Measurements from ENCODE around the gene PPP2R2D. TPM values are rescaled to one million over a fixed set of nuclear protein-coding genes. Genes with fewer than 3 reads are reported as not detected.
A peak's percentile ranks its signal among the peaks of the same experiment; 100 is the strongest.

The PPP2R2D gene
- total RNA-seq, 4 donors from 2014 or later, result 39.2 to 79.0 (median 52.9) TPM

DNA sequence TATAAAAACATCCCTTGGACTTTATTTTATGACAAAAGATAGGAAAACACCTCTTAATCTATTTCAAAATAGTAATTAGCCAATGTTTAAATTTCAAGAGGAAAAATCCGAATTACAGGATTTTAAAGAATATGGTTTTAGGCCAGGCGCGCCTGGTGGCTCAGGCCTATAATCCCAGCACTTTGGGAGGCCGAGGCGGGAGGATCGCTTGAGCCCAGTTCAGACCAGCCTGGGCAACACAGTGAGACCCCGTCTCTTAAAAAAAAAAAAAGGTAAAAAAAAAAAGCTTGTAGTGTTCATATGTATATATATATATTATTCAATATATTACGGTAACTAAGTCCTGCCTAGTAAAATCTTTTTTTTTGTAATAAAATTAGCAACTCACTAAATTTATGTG lies 79.5 kb downstream of the PPP2R2D start:
- DNase-seq, result no peak
- Histone ChIP-seq H3K36me3 (no peaks in the 10 kb centered on the region), H3K27ac (no peak overlapping the region), H3K4me1 (peaks cover 4 to 26% (median 18%) of the 10 kb centered on the region in 4 donors), H3K9me3 (no peaks in the 10 kb centered on the region), H3K4me3 (peak overlapping the region in 2 of 4 donors; percentile 5 to 78), H3K27me3 (peaks cover 38% of the 10 kb centered on the region)
- WGBS, 2 donors (ENCODE audit: low coverage in 1 of 2), result 86 to 88% methylated on average over 8 of the region's 8 CpGs
- in situ Hi-C loops (cut with MboI; ENCODE audit: low pct_ligation_motif_present in 1 of 4, low pct_unique_long_range_greater_than_20kb in 1 of 4, low sequenced_read_pairs in 3 of 4), result no loop called here
- TF ChIP-seq EP300 (IDR thresholded peaks at IDR 0.05; ENCODE audit: low read depth) (no peak), POLR2A (IDR thresholded peaks at IDR 0.05) (no peak), POLR2AphosphoS5 (IDR thresholded peaks at IDR 0.05) (no peak)
- TF ChIP-seq, protein P1, sequence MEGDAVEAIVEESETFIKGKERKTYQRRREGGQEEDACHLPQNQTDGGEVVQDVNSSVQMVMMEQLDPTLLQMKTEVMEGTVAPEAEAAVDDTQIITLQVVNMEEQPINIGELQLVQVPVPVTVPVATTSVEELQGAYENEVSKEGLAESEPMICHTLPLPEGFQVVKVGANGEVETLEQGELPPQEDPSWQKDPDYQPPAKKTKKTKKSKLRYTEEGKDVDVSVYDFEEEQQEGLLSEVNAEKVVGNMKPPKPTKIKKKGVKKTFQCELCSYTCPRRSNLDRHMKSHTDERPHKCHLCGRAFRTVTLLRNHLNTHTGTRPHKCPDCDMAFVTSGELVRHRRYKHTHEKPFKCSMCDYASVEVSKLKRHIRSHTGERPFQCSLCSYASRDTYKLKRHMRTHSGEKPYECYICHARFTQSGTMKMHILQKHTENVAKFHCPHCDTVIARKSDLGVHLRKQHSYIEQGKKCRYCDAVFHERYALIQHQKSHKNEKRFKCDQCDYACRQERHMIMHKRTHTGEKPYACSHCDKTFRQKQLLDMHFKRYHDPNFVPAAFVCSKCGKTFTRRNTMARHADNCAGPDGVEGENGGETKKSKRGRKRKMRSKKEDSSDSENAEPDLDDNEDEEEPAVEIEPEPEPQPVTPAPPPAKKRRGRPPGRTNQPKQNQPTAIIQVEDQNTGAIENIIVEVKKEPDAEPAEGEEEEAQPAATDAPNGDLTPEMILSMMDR (IDR thresholded peaks at IDR 0.05), result no peak
- intact Hi-C loops (cut with DNase I; ENCODE audit: low total_unique reads), result no loop called here

DNA sequence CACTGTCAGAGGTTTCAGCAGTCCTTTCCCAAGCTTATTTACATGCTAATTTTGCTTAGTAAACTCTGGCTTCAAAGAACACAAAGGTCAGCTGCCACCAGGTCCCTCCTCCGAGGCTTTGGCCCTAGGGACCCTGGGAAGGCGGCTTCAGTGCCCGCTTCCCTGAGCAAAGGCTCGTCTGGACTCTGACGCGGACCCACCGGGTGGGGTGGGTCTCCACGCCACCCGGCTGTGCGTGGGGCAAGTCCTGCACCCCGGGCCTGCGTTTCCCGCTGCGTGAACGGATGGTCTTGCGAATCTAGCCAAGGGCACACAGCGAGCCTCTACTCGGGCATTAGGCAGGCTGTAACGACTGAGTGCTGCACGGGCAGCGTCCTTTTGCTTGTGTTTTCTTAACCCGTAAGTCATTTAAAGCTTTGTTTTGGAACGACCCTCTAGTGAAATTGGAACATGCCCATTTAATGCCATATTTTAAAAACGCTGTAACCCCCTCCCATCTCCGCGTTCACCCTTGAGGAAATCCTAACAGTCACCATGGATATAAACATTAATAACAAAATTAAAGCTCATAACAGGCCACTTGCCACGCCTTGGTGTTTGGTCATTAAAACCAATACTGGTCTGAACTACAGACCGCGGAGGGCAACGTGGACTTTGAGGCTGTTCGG lies 80.1 kb downstream of the PPP2R2D start:
- no peak for TF ChIP-seq POLR2A (IDR thresholded peaks at IDR 0.05)
- TF ChIP-seq POLR2AphosphoS5 (IDR thresholded peaks at IDR 0.05), result no peak
- no peak for TF ChIP-seq EP300 (IDR thresholded peaks at IDR 0.05; ENCODE audit: low read depth)
- TF ChIP-seq, protein P1 (IDR thresholded peaks at IDR 0.05), result no peak
- H3K36me3 ChIP-seq, result no peaks in the 10 kb centered on the region
- no peaks in the 10 kb centered on the region for H3K9me3 ChIP-seq
- H3K27me3 ChIP-seq, result peaks cover 38% of the 10 kb centered on the region
- in situ Hi-C loops (cut with MboI; ENCODE audit: low pct_ligation_motif_present in 1 of 4, low pct_unique_long_range_greater_than_20kb in 1 of 4, low sequenced_read_pairs in 3 of 4) (no loop called here), intact Hi-C loops (cut with DNase I; ENCODE audit: low total_unique reads) (no loop called here)
- peak overlapping the region; percentile 56 to 92 (median 80) for H3K4me3 ChIP-seq
- H3K27ac ChIP-seq, result peak overlapping the region; percentile 71 to 81 (median 76)
- no peak for DNase-seq
- peaks cover 4 to 26% (median 18%) of the 10 kb centered on the region in 4 donors for H3K4me1 ChIP-seq
- WGBS, 2 donors (ENCODE audit: low coverage in 1 of 2), result 0 to 18% methylated on average over 5 to 29 of the region's 31 CpGs

DNA sequence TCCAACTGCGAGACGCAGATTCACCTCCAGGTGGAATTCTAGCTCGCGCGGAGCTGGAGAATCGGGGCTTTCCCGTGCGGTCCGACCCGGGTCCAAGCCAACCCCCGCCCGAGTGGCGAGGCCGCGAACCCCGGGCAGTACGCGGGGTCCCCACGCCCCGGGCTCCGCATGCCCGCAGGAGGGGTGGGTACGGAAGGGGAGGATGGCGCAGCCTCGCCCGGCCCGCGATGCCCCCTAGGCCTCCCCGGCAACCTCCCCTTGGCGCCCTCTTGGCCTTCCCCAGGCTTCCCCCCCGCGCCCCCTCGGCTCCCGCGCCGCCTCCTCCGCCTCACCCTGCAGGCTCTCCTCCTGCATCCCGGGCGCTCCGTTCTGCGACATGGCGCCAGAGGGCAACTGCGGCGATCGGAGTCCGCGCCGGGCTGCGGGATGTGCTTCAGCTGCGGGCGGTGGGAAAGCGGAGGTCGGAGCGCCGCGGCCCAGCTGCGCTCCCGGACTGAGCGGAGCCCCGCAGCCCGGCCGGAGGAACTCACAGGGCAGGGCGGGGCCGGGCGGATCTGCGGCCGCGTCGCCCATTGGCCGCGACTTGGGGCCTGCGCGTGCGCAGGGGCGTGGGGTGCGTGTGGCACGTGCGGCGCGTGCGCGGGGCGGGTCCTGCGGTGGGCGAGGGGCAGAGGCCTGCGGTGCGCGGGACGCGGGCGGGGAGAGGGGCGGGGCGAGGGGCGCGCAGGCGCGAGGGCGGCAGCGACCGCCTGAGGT lies 80.8 kb downstream of the PPP2R2D start, which contains the start of gene BNIP3:
Gene BNIP3 (minus strand): TSS at position 495 of the 756 bp plus-strand sequence. CDS start 117 bp downstream, at position 378.
- peak; percentile 85 to 88 (median 88) for TF ChIP-seq POLR2AphosphoS5 (IDR thresholded peaks at IDR 0.05)
- TF ChIP-seq POLR2A (IDR thresholded peaks at IDR 0.05), result peak; percentile 74
- TF ChIP-seq, protein P1 (IDR thresholded peaks at IDR 0.05), result no peak
- in situ Hi-C loops (cut with MboI; ENCODE audit: low pct_ligation_motif_present in 1 of 4, low pct_unique_long_range_greater_than_20kb in 1 of 4, low sequenced_read_pairs in 3 of 4) (no loop called here), intact Hi-C loops (cut with DNase I; ENCODE audit: low total_unique reads) (no loop called here)
- WGBS, 2 donors (ENCODE audit: low coverage in 1 of 2), result 4% methylated on average over 10 of the region's 100 CpGs; no CpG with 5 or more reads in 1 of the 2 donors
- H3K27me3 ChIP-seq, result peaks cover 38% of the 10 kb centered on the region
- peaks cover 4 to 26% (median 18%) of the 10 kb centered on the region in 4 donors for H3K4me1 ChIP-seq
- DNase-seq, result peak; percentile 93
- H3K27ac ChIP-seq, result peak within 1 kb of the TSS; percentile 71 to 81 (median 76)
- H3K36me3 ChIP-seq, result no peaks in the 10 kb centered on the region
- H3K4me3 ChIP-seq, result peak within 1 kb of the TSS; percentile 56 to 92 (median 80)
- H3K9me3 ChIP-seq, result no peaks in the 10 kb centered on the region

DNA sequence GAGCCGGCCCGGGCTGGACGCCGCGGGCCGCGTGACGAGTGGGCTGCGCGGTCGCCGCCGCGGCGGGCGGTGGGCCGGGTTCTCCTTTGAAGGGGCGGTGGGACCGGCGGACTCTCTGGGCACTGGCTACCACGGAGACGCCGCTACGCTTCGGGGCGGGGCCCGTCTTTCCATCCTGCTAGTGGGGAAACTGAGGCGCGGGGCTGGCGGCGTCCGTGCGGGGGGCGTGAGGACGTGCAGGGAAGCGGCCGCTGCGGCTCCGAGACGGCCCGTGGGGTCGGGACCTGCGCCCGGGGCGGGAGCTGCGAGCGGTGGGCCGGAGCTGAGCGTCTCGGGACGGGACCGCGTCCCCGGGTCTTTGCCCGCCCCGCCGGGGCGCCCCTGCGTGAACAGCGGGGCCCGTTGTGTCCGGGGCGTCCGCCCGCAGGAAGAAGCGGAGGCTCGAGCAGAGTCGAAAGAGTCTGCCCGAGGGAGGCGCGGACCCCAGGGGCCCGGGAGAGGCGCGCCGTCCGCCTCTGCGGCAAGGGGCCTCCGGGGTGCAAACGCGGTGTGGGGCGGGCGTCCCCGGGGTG lies 81.5 kb downstream of the PPP2R2D start:
- Histone ChIP-seq H3K9me3 (no peaks in the 10 kb centered on the region), H3K27me3 (peaks cover 38% of the 10 kb centered on the region), H3K4me1 (peaks cover 4 to 26% (median 18%) of the 10 kb centered on the region in 4 donors), H3K4me3 (peak overlapping the region; percentile 46 to 81 (median 67)), H3K36me3 (no peaks in the 10 kb centered on the region), H3K27ac (peak overlapping the region; percentile 30 to 70 (median 59))
- intact Hi-C loops (cut with DNase I; ENCODE audit: low total_unique reads) (no loop called here), in situ Hi-C loops (cut with MboI; ENCODE audit: low pct_ligation_motif_present in 1 of 4, low pct_unique_long_range_greater_than_20kb in 1 of 4, low sequenced_read_pairs in 3 of 4) (no loop called here)
- WGBS, 2 donors (ENCODE audit: low coverage in 1 of 2), result 6% methylated on average over 42 of the region's 83 CpGs; no CpG with 5 or more reads in 1 of the 2 donors
- DNase-seq, result no peak
- TF ChIP-seq, protein P1 (IDR thresholded peaks at IDR 0.05), result no peak
- TF ChIP-seq POLR2AphosphoS5 (IDR thresholded peaks at IDR 0.05) (no peak), EP300 (IDR thresholded peaks at IDR 0.05; ENCODE audit: low read depth) (no peak), POLR2A (IDR thresholded peaks at IDR 0.05) (no peak)

Measured in transverse colon (tissue), 4 donors.